ENCODE results near the gene WDR64.

DNA sequence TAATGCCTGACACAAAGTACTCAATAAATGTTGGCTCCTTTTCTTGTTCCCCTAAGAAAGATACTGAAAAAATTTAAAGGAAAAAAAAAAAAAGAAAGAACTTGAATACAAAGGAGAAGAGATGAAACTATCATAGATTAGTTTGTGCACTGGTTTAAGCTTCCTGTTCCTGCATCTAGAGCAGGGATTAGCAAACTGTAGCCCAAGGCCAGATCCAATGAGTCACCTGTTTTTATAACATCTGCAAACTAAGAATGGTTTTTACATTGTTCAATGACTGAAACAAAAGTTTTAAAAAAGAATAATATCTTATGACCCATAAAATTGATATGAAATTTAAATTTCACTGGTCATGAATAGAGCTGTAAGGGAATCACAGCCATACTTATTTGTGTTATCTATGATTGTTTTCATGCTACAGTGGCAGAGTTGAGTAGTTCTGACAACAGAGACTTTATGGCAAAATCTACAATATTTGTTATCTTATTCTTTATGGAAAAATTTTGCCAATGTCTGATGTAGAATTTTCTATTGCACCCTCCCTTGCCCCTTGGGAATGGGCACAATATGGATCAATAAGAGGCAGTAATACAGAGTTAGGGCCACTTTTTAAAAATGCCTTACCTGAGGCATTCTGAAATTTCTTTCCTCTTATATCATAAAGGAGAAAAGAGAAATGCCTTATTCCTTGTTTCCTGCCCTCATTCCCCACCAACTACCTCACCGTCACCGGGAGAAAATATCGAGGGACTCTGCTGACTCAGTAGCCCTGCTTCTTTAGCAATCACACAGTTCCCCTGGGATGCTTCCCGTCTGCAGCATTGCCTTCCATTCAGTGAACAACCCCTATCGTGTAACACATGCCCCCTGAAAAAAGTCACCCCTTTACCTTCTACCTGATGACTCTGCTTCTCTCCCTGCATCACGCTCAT, 50.6 kb downstream of the WDR64 start:
- TF ChIP-seq, protein P1, sequence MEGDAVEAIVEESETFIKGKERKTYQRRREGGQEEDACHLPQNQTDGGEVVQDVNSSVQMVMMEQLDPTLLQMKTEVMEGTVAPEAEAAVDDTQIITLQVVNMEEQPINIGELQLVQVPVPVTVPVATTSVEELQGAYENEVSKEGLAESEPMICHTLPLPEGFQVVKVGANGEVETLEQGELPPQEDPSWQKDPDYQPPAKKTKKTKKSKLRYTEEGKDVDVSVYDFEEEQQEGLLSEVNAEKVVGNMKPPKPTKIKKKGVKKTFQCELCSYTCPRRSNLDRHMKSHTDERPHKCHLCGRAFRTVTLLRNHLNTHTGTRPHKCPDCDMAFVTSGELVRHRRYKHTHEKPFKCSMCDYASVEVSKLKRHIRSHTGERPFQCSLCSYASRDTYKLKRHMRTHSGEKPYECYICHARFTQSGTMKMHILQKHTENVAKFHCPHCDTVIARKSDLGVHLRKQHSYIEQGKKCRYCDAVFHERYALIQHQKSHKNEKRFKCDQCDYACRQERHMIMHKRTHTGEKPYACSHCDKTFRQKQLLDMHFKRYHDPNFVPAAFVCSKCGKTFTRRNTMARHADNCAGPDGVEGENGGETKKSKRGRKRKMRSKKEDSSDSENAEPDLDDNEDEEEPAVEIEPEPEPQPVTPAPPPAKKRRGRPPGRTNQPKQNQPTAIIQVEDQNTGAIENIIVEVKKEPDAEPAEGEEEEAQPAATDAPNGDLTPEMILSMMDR (IDR thresholded peaks at IDR 0.05; ENCODE audit: low read depth, low read length, missing input control), result no peak
- TF ChIP-seq FOXA1 (IDR thresholded peaks at IDR 0.05), result no peak
- no peak for TF ChIP-seq TAF1 (conservative IDR thresholded peaks at IDR 0.05)
- TF ChIP-seq SP1 (IDR thresholded peaks at IDR 0.05), result no peak
- TF ChIP-seq, protein P2, sequence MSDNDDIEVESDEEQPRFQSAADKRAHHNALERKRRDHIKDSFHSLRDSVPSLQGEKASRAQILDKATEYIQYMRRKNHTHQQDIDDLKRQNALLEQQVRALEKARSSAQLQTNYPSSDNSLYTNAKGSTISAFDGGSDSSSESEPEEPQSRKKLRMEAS (IDR thresholded peaks at IDR 0.05), result no peak
- TF ChIP-seq, protein P3, sequence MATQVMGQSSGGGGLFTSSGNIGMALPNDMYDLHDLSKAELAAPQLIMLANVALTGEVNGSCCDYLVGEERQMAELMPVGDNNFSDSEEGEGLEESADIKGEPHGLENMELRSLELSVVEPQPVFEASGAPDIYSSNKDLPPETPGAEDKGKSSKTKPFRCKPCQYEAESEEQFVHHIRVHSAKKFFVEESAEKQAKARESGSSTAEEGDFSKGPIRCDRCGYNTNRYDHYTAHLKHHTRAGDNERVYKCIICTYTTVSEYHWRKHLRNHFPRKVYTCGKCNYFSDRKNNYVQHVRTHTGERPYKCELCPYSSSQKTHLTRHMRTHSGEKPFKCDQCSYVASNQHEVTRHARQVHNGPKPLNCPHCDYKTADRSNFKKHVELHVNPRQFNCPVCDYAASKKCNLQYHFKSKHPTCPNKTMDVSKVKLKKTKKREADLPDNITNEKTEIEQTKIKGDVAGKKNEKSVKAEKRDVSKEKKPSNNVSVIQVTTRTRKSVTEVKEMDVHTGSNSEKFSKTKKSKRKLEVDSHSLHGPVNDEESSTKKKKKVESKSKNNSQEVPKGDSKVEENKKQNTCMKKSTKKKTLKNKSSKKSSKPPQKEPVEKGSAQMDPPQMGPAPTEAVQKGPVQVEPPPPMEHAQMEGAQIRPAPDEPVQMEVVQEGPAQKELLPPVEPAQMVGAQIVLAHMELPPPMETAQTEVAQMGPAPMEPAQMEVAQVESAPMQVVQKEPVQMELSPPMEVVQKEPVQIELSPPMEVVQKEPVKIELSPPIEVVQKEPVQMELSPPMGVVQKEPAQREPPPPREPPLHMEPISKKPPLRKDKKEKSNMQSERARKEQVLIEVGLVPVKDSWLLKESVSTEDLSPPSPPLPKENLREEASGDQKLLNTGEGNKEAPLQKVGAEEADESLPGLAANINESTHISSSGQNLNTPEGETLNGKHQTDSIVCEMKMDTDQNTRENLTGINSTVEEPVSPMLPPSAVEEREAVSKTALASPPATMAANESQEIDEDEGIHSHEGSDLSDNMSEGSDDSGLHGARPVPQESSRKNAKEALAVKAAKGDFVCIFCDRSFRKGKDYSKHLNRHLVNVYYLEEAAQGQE (IDR thresholded peaks at IDR 0.05), result no peak
- TF ChIP-seq YY1 (IDR thresholded peaks at IDR 0.05), result no peak
- TF ChIP-seq RXRA (IDR thresholded peaks at IDR 0.05), result no peak
- TF ChIP-seq, protein P4, sequence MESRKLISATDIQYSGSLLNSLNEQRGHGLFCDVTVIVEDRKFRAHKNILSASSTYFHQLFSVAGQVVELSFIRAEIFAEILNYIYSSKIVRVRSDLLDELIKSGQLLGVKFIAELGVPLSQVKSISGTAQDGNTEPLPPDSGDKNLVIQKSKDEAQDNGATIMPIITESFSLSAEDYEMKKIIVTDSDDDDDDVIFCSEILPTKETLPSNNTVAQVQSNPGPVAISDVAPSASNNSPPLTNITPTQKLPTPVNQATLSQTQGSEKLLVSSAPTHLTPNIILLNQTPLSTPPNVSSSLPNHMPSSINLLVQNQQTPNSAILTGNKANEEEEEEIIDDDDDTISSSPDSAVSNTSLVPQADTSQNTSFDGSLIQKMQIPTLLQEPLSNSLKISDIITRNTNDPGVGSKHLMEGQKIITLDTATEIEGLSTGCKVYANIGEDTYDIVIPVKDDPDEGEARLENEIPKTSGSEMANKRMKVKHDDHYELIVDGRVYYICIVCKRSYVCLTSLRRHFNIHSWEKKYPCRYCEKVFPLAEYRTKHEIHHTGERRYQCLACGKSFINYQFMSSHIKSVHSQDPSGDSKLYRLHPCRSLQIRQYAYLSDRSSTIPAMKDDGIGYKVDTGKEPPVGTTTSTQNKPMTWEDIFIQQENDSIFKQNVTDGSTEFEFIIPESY (IDR thresholded peaks at IDR 0.05), result no peak

Data from liver (tissue), 3 donors.